IPS DF 6.9 (cell line): ENCODE results near the gene POLR2L.
A peak's percentile ranks its signal among the peaks of the same experiment; 100 is the strongest.

Experiments used
- DNase-seq: peaks from one replicate; pipeline ENCODE4 v3.0.0-alpha.2; 2013; ENCODE audit warnings: low read depth, low spot score
- H3K27ac ChIP-seq: one replicate; pipeline ENCODE4 v1.5.1; 2013; ENCODE audit warnings: low read length, control low read depth
- H3K27me3 ChIP-seq: 2 replicates; pipeline ENCODE4 v1.6.1; 2013; ENCODE audit warnings: mild to moderate bottlenecking, low read length; ENCODE audit not compliant: control insufficient read depth, insufficient read depth
- H3K36me3 ChIP-seq: 2 replicates; pipeline ENCODE4 v1.6.1; 2013; ENCODE audit warnings: low read length; ENCODE audit not compliant: control insufficient read depth, insufficient read depth
- H3K4me1 ChIP-seq: 2 replicates; pipeline ENCODE4 v1.6.1; 2013; ENCODE audit warnings: low read length; ENCODE audit not compliant: control insufficient read depth, insufficient read depth
- H3K4me3 ChIP-seq: 2 replicates; pipeline ENCODE4 v1.5.1; 2013; ENCODE audit warnings: mild to moderate bottlenecking, low read length
- H3K9me3 ChIP-seq: 2 replicates; pipeline ENCODE4 v1.6.1; 2013; ENCODE audit warnings: low read length, inconsistent platforms; ENCODE audit not compliant: control insufficient read depth, insufficient read depth
- WGBS: extraction: QIAGEN DNeasy Blood & Tissue Kit; methylation state at CpG from one replicate; pipeline ENCODE4 v1.1.7; 2013; ENCODE audit warnings: mixed read lengths, missing lambda C conversion rate; ENCODE audit not compliant: insufficient read length, insufficient coverage; 5-methylcytosine and 5-hydroxymethylcytosine counted together

Gene POLR2L

DNA sequence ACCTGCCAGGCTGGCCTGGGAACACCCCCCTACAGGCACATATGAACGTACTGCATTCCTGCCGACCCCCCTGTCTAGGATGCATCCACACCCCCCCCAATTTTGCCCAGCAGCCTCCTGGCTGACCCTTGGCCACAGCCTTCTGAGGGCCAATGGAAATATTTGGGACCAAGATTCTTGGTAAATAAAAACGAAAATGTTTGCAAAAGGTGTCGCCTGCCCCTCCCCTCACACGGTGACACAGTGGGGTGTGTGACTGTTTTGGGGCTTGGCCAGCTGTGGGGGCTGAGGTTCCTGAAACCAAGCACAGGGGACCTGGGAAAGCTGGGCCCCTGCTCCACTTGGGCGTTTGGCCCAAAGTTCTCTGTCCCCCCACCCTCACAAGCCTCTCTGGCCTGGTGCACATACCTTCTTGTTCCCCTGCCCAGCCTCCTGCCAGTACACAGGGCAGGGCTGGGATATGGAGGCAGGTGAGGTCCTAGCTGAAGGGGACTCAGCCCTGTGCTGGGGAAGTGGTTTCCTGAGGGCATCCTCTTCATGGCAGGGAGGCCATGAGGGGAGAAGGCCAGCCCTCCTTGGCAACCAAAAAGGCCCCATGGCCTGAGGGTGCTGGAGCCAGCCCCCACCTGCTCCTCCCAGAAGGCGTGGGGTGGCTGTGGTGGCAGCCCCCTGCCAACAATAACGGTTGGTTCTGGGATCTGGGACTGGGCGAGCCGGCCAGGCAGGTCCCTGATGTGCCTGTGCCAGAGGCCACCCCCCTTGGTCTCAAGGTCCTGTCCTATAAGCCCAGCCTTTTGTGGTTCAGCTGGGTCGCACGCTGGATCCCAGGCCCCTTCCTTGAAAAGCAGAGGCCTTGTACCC lies 16.7 kb downstream of the POLR2L start:
- no CpG with 5 or more reads among the region's 12 CpGs for WGBS
- Histone ChIP-seq H3K27me3 (no peaks in the 10 kb centered on the region), H3K36me3 (peaks cover 11% of the 10 kb centered on the region; the same call in 1 of the 2 replicates), H3K4me1 (peaks cover 14% of the 10 kb centered on the region), H3K9me3 (no peaks in the 10 kb centered on the region), H3K4me3 (no peak overlapping the region), H3K27ac (no peak overlapping the region)
- no peak for DNase-seq

DNA sequence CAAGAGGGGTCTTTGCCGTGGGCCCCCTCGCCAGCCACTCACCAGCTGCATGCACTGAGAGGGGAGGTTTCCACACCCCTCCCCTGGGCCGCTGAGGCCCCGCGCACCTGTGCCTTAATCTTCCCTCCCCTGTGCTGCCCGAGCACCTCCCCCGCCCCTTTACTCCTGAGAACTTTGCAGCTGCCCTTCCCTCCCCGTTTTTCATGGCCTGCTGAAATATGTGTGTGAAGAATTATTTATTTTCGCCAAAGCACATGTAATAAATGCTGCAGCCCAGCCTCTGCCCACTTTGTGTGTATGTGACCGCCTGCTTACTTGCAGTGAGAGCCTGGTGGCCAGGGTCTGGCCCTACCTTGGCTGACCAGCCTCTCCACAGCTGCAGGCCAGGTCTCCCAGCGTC lies 17.4 kb downstream of the POLR2L start:
- no peak overlapping the region for H3K27ac ChIP-seq
- H3K4me3 ChIP-seq = no peak overlapping the region
- H3K27me3 ChIP-seq = no peaks in the 10 kb centered on the region
- WGBS = no CpG with 5 or more reads among the region's 11 CpGs
- H3K4me1 ChIP-seq = peaks cover 15% of the 10 kb centered on the region
- no peaks in the 10 kb centered on the region for H3K9me3 ChIP-seq
- no peak for DNase-seq
- H3K36me3 ChIP-seq = peaks cover 11% of the 10 kb centered on the region; the same call in 1 of the 2 replicates

DNA sequence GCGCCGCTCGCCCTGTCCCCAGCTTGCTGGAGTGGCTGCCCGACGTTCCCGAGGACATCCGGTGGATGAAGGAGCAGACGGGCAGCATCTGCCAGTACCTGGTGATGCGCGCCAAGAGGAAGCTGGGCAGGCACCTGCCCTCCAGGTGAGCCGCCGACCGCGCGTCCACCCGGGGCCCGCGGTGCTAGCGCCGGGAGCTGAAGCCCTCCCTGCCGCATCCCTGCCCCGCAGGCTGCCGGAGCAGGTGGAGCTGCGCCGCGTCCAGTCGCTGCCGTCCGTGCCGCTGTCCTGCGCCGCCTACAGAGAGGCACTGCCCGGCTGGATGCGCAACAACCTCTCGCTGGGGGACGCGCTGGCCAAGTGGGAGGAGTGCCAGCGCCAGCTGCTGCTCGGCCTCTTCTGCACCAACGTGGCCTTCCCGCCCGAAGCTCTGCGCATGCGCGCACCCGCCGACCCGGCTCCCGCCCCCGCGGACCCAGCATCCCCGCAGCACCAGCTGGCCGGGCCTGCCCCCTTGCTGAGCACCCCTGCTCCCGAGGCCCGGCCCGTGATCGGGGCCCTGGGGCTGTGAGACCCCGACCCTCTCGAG lies 17.9 kb downstream of the POLR2L start:
- peaks cover 11% of the 10 kb centered on the region; the same call in 1 of the 2 replicates for H3K36me3 ChIP-seq
- WGBS = no CpG with 5 or more reads among the region's 59 CpGs
- peaks cover 13% of the 10 kb centered on the region for H3K4me1 ChIP-seq
- DNase-seq = no peak
- H3K4me3 ChIP-seq = no peak overlapping the region
- H3K27me3 ChIP-seq = no peaks in the 10 kb centered on the region
- no peaks in the 10 kb centered on the region for H3K9me3 ChIP-seq
- no peak overlapping the region for H3K27ac ChIP-seq

DNA sequence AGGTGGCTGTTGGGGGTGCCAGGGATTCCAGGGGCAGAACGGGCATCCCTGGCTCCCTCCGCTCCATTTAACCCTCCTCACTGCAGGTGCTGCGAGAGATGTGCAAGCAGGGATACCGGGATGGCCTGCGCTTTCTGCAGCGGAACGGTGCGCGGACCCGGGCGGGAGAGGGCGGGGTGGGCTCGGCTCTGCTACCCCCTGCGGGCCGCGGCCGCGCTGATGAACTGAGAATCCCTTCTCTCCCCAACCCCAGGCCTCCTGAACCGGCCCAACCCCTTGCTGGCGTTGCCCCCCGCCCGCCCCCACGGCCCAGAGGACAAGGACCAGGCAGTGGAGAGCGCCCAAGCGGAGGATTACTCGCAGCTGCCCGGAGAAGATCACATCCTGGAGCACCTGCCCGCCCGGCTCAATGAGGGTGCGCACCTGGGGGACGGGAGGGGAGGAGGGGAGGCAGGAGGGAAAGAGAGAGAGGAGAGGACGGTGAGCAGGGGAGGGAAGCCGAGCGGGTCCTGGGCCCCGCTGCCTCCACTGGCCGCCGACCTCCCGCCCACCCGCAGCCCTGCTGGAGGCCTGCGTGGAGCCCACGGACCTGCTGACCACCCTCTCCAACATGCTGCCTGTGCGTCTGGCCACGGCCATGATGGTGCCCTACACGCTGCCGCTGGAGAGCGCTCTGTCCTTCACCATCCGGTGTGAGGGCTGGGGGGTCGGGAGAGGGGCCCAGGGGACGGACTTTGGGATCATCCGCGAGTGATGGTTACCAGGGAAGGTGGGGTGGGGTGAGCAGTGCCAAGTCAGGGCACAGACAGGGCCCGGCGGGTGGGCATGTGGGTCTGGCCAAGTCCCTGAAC lies 18.7 kb downstream of the POLR2L start:
- Histone ChIP-seq H3K9me3 (no peaks in the 10 kb centered on the region), H3K36me3 (peaks cover 11% of the 10 kb centered on the region; the same call in 1 of the 2 replicates), H3K4me3 (no peak overlapping the region), H3K27me3 (no peaks in the 10 kb centered on the region), H3K27ac (no peak overlapping the region), H3K4me1 (peaks cover 7% of the 10 kb centered on the region)
- no CpG with 5 or more reads among the region's 53 CpGs for WGBS
- no peak for DNase-seq

DNA sequence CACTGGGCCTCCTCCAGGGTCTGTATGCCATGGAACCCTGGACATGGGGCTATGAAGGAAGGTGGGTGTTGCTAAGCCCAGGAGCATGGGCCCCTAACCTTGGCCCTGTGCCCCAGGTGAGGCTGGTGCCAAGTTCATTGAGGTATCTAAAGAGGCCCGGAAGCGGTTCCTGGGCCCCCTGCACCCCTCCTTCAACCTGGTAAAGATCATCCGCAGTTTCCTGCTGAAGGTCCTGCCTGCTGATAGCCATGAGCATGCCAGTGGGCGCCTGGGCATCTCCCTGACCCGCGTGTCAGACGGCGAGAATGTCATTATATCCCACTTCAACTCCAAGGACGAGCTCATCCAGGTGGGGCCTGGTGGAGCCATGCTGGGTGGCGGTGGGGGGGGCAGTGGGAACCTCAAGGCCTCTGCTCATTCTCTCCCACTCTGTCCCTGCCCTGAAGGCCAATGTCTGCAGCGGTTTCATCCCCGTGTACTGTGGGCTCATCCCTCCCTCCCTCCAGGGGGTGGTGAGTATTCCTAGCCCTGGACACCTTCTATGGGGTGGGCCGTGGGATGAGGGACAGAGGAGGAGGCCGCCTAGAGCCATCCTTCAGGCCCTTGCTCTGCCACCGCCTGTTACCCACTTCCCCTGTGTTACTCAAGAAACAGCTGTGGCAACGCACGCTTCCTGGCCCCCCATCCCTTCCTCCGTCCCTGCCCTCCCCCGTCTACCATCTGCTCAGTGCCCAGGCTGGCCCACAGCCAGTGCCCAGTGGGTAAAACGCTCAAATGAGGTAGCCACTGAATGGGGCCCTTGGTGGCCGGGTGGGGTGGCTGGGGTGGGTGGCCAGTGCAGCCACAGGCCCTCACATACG lies 20.6 kb downstream of the POLR2L start:
- Histone ChIP-seq H3K4me3 (no peak overlapping the region), H3K4me1 (peaks cover 3% of the 10 kb centered on the region; the same call in 1 of the 2 replicates), H3K9me3 (no peaks in the 10 kb centered on the region), H3K27ac (no peak overlapping the region), H3K27me3 (no peaks in the 10 kb centered on the region), H3K36me3 (peaks cover 11% of the 10 kb centered on the region; the same call in 1 of the 2 replicates)
- WGBS = no CpG with 5 or more reads among the region's 22 CpGs
- no peak for DNase-seq

DNA sequence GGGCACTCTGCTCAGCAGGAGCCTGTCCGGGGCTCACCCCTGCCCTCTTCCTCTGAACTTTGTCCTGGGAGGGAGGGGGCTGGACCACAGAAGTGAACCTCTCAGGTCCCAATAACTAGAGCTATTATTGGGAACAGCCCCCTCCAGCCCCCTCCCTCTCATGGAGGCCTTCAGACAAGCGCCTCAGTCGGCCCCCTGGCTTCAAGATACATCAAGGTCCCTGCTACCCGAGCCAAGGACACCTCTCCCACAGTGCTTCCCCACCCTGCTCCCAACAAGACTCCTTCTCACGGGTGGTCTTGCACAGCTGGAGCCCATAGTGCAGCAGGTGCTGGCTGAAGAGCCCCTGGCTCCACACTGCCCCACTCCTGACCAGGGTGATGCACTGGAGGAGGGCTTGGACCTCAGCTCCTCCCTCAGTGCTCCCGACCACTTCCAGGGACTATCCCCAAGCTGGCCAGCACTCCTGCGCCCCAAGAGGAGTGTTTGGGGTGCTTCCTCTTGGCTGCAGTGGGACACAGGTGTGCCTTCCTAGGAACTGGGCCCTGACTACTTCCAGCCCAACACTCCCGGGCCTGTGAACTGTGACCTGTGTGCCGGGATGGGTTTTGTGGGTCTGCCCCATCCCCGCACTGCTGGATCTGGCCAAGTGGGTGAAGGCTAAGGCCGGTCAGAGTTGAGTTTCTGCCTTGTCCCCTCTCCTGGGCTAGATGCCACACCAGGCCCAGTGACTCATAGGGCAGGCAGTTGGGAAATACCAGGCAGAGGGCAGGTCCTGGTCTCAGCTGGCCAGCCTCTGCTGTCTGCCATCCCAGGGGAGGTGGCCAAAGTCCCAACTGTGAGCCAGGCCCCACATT lies 21.4 kb downstream of the POLR2L start:
- WGBS = no CpG with 5 or more reads among the region's 11 CpGs
- H3K27ac ChIP-seq = no peak overlapping the region
- no peak overlapping the region for H3K4me3 ChIP-seq
- no peak for DNase-seq
- peaks cover 11% of the 10 kb centered on the region; the same call in 1 of the 2 replicates for H3K36me3 ChIP-seq
- peaks cover 3% of the 10 kb centered on the region; the same call in 1 of the 2 replicates for H3K4me1 ChIP-seq
- H3K9me3 ChIP-seq = no peaks in the 10 kb centered on the region
- H3K27me3 ChIP-seq = no peaks in the 10 kb centered on the region

DNA sequence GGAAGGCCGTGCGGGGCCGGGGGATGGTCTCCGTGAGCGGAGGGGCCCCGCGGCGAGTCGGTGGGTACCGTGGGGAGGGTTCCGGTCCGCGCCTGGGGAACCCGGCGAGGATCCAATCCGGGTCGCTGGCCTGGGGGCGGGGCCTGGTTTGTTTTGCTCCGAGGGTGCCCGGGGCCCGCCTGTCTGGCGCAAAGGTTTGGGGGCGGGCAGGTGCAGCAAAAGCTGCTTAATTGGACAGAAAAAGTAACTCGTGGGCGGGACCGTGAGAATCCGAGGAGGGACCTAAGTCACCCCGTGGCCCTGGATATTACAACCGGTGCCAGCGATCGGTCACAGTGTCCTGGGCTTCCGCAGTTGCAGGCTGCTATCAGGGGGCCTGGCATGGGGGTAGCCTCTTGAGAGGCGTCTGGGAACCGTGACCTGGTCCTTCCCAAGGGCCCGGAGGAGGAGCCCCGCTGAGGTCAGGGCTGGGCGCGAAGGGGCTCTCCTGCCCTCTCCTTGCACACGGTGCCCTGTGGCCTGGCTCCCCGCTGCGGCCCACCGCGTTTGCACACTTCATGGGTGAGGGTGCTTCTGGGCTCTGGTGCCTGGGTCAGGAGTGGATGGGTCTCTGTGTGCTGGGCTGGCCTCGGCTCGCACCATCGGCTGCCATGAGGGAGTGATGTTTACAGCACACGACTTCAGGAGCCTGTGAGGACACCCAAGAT lies 22.2 kb downstream of the POLR2L start:
- DNase-seq = no peak
- WGBS = no CpG with 5 or more reads among the region's 47 CpGs

DNA sequence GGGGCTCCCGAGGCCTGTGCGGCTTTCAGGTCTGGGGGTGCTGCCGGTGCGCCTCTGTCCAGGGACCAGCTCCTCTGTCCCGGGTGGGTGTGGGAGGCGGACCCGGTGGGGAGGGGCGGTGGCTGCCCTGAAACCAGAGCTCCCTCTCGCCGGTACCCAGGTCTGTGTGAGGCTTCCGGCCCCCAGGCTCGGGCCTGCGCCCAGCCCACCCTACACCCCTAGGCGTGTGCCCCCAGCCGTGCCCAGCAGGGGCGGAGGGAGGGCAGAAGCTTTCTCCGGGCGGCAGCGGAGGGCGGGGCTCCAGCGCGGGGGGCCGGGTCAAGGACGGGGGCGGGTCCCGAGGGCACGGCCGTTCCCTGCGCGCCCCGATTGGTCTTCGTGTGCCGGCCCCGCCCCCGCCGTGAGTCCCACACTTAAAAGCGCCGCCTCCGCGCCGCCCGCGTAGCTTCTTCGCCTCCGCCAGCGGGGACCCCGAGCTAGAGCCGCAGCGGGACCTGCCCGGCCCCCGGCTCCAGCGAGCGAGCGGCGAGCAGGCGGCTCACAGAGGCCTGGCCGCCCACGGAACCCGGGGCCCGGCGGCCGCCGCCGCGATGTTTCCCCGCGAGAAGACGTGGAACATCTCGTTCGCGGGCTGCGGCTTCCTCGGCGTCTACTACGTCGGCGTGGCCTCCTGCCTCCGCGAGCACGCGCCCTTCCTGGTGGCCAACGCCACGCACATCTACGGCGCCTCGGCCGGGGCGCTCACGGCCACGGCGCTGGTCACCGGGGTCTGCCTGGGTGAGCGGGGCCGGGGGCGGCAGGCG lies 23.0 kb downstream of the POLR2L start:
- H3K27ac ChIP-seq = no peak overlapping the region

More for the DNA sequence above, 22.2 kb downstream of the POLR2L start:
- H3K9me3 ChIP-seq = no peaks in the 10 kb centered on the region
- H3K27ac ChIP-seq = no peak overlapping the region
- H3K36me3 ChIP-seq = peaks cover 11% of the 10 kb centered on the region; the same call in 1 of the 2 replicates
- H3K4me3 ChIP-seq = peak overlapping the region; percentile 83; the same call in 1 of the 2 replicates
- peaks cover 3% of the 10 kb centered on the region; the same call in 1 of the 2 replicates for H3K4me1 ChIP-seq
- H3K27me3 ChIP-seq = no peaks in the 10 kb centered on the region

More for the DNA sequence above, 23.0 kb downstream of the POLR2L start:
- Histone ChIP-seq H3K27me3 (no peaks in the 10 kb centered on the region), H3K36me3 (peaks cover 9% of the 10 kb centered on the region; the same call in 1 of the 2 replicates), H3K4me1 (peaks cover 3% of the 10 kb centered on the region; the same call in 1 of the 2 replicates), H3K4me3 (peak overlapping the region; percentile 83), H3K9me3 (no peaks in the 10 kb centered on the region)
- WGBS = no CpG with 5 or more reads among the region's 96 CpGs
- DNase-seq = no peak
